Activated naive CD4-positive, alpha-beta T cell treated with anti-CD3 and anti-CD28 coated beads, Interleukin-2, amount 50 U/mL, for 72 hours (primary cell): Measurements from ENCODE around the gene KMT5B. TPM values are rescaled to one million over a fixed set of nuclear protein-coding genes. Genes with fewer than 3 reads are reported as not detected.

Experiments used
- ATAC-seq, 2 donors: fragments of 150-1000 bp; cut with Tn5 transposase; 2 replicates each; pipeline ENCODE4 v1.10.0; 2021; ENCODE audit warnings: mild to moderate bottlenecking in 2 of 2, moderate library complexity in 2 of 2
- DNase-seq, 2 donors: peaks; one replicate each; pipeline ENCODE4 v3.0.0; 2021 to 2022; ENCODE audit warnings: low spot score in 2 of 2
- H3K27ac Mint-ChIP-seq, 2 donors: one replicate each; pipeline ENCODE4 v1.8.0; 2022; ENCODE audit warnings: mild to moderate bottlenecking in 2 of 2, mixed read lengths in 2 of 2
- H3K36me3 Mint-ChIP-seq, 2 donors: one replicate each; pipeline ENCODE4 v1.8.0; 2022; ENCODE audit warnings: mixed read lengths in 2 of 2
- H3K9me3 Mint-ChIP-seq, 2 donors: one replicate each; pipeline ENCODE4 v1.8.0; 2022; ENCODE audit warnings: mixed read lengths in 2 of 2
- total RNA-seq, 2 donors: library from RNA; stranded (reverse); gene quantifications; one replicate each; pipeline ENCODE4 v1.2.3, GENCODE V29; 2022

Gene KMT5B
- total RNA-seq, 2 donors from 2014 or later: 21.9 to 46.5 TPM

- Mint-ChIP-seq H3K27ac (no peak overlapping the region), H3K9me3 (no peaks in the 10 kb centered on the region), H3K36me3 (no peaks in the 10 kb centered on the region)
- DNase-seq (no peak), ATAC-seq (no peak)
Measured at GRCh38 chr11:68200639-68201038, 12.5 kb downstream of the KMT5B start.

DNA sequence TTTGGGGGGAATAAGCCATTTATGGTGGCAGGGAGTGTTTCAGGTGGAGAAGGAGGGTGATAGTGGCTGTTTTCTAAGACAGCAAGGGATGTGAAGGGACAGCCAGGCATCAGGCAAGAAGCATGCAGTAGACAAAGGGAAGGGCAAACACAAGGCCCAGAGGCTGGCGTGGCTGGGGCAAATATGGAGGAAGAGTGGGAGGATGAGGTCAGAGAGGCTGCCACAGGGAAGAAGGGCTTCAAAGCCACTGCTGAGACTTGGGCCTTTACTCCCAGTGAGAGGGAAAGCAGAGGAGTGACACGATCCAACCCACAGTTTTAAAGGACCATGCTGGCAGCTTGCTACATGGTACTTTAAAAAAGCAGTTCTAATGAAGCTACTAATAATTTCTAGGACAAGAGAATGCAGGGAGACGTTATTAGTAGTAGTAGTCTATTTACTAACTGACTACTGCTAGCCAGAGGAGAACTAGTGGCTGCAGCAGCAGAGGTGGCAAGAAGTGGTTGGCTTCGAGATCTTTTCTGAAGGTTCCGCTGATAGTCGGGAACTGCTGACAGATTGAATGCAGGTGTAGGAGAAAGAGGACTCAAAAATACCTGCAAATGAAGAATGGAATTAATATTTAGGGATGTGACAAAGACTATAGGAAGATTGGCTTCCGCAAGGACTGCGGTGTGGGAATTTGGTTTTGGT lies 13.7 kb downstream of the KMT5B start:
- peak overlapping the region in 1 of 2 donors; percentile 65 for H3K27ac Mint-ChIP-seq
- no peaks in the 10 kb centered on the region for H3K9me3 Mint-ChIP-seq
- H3K36me3 Mint-ChIP-seq: no peaks in the 10 kb centered on the region
- ATAC-seq (no peak), DNase-seq (no peak)

DNA sequence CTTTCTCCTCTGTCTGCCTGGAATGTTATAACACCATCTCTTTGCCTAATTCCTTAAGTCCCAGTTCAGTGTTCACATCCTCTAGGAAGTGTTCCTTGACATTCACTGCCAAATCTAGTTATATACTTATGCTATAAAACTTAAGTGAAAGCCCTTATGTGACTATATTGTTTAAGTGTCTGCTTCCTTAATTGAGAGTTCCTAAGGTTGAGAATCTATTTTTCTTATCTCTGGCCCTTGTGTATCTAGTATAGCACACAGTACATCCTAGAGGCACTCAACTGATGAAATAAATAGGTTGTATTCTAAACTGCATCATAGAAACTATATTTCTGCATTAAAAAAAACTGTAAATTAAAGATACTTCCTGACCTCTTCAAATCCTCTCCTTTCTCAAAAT lies 16.9 kb downstream of the KMT5B start:
- Mint-ChIP-seq H3K36me3 (no peaks in the 10 kb centered on the region), H3K27ac (no peak overlapping the region), H3K9me3 (no peaks in the 10 kb centered on the region)
- DNase-seq (no peak), ATAC-seq (no peak)

DNA sequence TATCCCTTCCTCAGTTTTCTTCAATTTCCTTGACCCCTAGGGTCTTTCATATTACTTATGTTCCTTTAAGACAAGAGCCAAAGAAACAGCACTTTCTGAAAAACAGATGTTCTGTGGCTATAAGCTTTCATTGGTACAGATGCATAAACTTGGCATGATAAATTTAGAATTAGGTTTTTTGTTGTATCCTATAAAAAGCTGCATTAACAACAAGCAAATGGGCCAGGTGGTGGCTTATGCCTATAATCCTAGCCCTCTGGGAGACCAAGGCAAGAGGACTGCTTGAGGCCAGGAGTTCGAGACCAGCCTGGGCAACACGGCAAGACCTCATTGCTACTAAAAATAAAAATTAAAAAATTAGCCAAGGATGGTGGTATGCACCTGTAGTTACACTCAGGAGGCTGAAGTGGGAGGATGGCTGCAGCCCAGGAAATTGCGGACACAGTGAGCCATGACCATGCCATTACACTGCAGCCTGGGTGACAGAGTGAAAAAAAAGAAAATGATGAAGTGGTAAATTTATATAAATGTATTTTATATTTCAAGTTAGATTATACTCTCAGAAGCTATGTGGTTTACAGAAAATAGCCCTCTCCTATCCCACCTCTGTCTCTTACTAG lies 18.3 kb downstream of the KMT5B start:
- H3K9me3 Mint-ChIP-seq: no peaks in the 10 kb centered on the region
- no peaks in the 10 kb centered on the region for H3K36me3 Mint-ChIP-seq
- DNase-seq (no peak), ATAC-seq (no peak)
- no peak overlapping the region for H3K27ac Mint-ChIP-seq

- DNase-seq (no peak), ATAC-seq (no peak)
- H3K9me3 Mint-ChIP-seq: no peaks in the 10 kb centered on the region
- no peaks in the 10 kb centered on the region for H3K36me3 Mint-ChIP-seq
- H3K27ac Mint-ChIP-seq: peak overlapping the region in 1 of 2 donors; percentile 4
Measured at GRCh38 chr11:68193018-68193417, 20.1 kb downstream of the KMT5B start.

DNA sequence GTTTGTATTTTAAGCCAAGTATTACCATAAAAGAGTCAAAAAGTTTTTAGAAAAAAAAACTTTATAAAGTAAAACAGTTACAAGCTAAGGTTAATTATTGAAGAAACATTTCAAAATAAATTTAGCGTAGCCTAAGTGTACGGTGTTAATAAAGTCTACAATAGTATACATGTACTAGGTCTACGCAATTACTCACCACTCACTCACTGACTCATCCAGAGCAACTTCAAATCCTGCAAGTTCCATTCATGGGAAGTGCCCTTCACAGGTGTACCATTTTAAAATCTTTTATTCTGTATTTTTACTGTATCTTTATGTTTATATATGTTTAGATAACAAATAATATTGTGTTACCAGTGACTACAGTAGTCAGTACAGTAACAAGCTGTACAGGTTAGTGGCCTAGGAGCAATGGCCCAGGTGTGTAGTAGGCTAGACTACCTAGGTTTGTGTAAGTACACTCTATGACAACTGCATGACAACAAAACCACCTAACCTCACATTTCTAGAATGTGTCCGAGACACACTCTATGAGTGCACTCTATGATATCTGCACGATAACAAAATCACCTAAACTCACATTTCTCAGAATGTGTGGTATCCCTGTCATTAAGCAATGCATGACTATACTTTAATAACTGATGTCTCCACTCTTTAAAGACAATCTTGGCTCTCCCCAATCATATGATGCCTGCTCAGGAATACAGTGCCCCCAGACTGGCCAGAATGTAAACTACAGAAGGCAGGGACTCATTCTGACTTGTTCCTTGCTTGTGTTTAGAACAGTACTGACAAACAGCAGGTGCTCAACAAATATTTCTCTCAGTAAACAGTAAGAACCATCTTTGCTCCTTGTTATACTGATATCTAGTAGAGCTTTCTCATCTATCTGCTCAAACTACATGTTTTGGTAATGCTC lies 21.2 kb downstream of the KMT5B start:
- no peak for DNase-seq
- ATAC-seq: peak; percentile 74 to 83
- H3K27ac Mint-ChIP-seq: peak overlapping the region in 1 of 2 donors; percentile 4
- no peaks in the 10 kb centered on the region for H3K36me3 Mint-ChIP-seq
- H3K9me3 Mint-ChIP-seq: no peaks in the 10 kb centered on the region

DNA sequence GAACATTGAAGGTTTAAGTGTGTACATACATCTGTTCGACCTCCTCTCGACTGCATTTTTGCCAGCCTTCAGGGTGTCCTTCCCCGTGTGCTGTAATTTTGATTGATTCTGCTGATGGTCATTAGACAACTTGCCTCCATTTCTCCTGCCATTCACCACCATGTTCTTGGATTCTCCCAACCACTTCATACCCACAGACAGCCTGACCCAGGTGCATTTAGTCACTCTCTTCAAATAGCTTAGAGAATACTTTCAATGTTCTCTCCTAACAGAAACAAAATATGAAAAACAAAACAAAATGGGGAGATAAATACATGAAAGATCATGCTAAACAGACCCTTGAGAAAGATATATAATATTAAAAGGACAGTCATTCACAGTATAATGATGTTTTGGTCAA lies 23.2 kb downstream of the KMT5B start:
- no peak for DNase-seq
- H3K9me3 Mint-ChIP-seq: no peaks in the 10 kb centered on the region
- no peak for ATAC-seq
- H3K36me3 Mint-ChIP-seq: no peaks in the 10 kb centered on the region
- peak overlapping the region in 1 of 2 donors; percentile 19 for H3K27ac Mint-ChIP-seq

GRCh38 chr11:68189082-68189481 lies 24.0 kb downstream of the KMT5B start:
- Mint-ChIP-seq H3K9me3 (no peaks in the 10 kb centered on the region), H3K27ac (no peak overlapping the region), H3K36me3 (no peaks in the 10 kb centered on the region)
- DNase-seq: no peak
- ATAC-seq: no peak

DNA sequence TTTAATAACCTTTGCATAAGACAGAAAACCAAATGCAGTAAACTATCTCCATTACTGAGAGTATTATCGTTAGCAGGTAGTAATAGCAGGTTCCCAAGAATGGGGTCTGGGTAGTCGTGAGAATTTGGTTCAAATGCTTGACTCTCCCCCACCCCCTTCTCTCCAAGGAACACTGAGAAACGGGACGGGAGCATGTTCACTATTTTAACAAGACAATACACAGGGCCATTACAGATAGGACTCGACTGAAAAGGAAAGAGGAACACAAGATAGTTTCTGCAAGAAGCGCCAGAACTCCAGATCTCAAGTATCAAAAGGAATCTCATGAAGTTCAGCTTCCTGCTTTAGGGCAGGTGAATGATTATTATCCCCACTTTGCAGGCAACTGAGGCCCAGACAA lies 27.0 kb downstream of the KMT5B start:
- H3K36me3 Mint-ChIP-seq: no peaks in the 10 kb centered on the region
- H3K27ac Mint-ChIP-seq: no peak overlapping the region
- ATAC-seq: no peak
- DNase-seq: no peak
- H3K9me3 Mint-ChIP-seq: no peaks in the 10 kb centered on the region

GRCh38 chr11:68181719-68182451 lies 31.2 kb downstream of the KMT5B start:
- Mint-ChIP-seq H3K9me3 (no peaks in the 10 kb centered on the region), H3K27ac (no peak overlapping the region), H3K36me3 (peaks cover 0 to 4% of the 10 kb centered on the region in 2 donors)
- ATAC-seq (no peak), DNase-seq (no peak)

- Mint-ChIP-seq H3K27ac (no peak overlapping the region), H3K36me3 (peaks cover 0 to 4% of the 10 kb centered on the region in 2 donors), H3K9me3 (no peaks in the 10 kb centered on the region)
- DNase-seq: no peak
- ATAC-seq: no peak
Measured at GRCh38 chr11:68179847-68180246, 33.2 kb downstream of the KMT5B start.

DNA sequence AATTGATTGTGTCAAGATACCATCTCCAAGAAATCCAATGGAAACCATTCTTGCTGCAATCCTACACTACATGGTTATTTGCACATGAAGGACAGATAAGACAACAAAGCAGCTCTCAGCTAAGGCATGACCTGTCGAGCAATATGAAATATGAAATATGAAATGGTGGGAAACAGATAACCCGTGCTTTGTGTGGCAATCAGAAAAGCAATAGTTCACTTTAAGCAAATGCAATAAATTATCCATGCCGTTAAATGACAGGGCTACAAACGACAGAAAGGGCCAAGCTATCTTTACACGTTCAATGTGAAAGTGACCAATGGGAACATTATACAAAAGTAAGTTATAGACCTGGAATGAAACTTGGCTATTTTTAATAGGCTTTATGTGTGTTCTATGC lies 35.2 kb downstream of the KMT5B start:
- no peak for ATAC-seq
- no peak for DNase-seq
- H3K36me3 Mint-ChIP-seq: peaks cover 0 to 4% of the 10 kb centered on the region in 2 donors
- no peak overlapping the region for H3K27ac Mint-ChIP-seq
- no peaks in the 10 kb centered on the region for H3K9me3 Mint-ChIP-seq

- no peak for DNase-seq
- Mint-ChIP-seq H3K27ac (no peak overlapping the region), H3K9me3 (no peaks in the 10 kb centered on the region), H3K36me3 (peaks cover 0 to 4% of the 10 kb centered on the region in 2 donors)
- ATAC-seq: no peak
Measured at GRCh38 chr11:68173926-68174325, 39.2 kb downstream of the KMT5B start.

- H3K27ac Mint-ChIP-seq: no peak overlapping the region
- no peak for ATAC-seq
- H3K36me3 Mint-ChIP-seq: no peaks in the 10 kb centered on the region
Measured at GRCh38 chr11:68169442-68169841, 43.7 kb downstream of the KMT5B start.

GRCh38 chr11:68168694-68169093 lies 44.4 kb downstream of the KMT5B start:
- ATAC-seq (no peak), DNase-seq (no peak)
- Mint-ChIP-seq H3K36me3 (no peaks in the 10 kb centered on the region), H3K9me3 (no peaks in the 10 kb centered on the region), H3K27ac (no peak overlapping the region)

More at GRCh38 chr11:68169442-68169841, 43.7 kb downstream of the KMT5B start:
- H3K9me3 Mint-ChIP-seq: no peaks in the 10 kb centered on the region
- DNase-seq: no peak

- H3K9me3 Mint-ChIP-seq: no peaks in the 10 kb centered on the region
- ATAC-seq: no peak
- DNase-seq: no peak
- no peak overlapping the region for H3K27ac Mint-ChIP-seq
- H3K36me3 Mint-ChIP-seq: no peaks in the 10 kb centered on the region
Measured at GRCh38 chr11:68167474-68167873, 45.6 kb downstream of the KMT5B start.

DNA sequence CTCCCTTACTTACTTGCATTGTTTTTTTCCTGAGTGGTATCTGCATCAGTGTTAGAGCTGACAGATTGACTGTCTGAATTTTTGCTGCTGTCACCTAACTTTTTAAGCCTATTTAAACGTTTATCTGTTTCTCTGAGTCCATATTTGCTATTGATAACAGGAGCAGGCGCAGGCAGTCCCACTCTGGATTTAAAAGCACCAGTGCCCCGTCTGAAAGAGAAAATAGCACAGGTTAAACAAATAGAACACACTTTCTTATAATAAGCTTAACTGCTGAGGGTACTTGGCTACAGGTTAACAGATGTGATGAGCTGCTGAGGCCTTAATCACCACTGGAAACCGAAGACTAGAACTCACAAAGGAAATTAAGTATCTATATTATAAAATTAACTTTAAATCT lies 46.1 kb downstream of the KMT5B start:
- Mint-ChIP-seq H3K9me3 (no peaks in the 10 kb centered on the region), H3K27ac (no peak overlapping the region), H3K36me3 (no peaks in the 10 kb centered on the region)
- no peak for DNase-seq
- ATAC-seq: no peak
